GM12864 (cell line): ENCODE measurements around the gene OR1D5.

Experiments used
- DNase-seq: peaks from one replicate; pipeline ENCODE4 v3.0.0-alpha.2; 2011; ENCODE audit warnings: low read depth
- H3K4me3 ChIP-seq: 2 replicates; pipeline ENCODE4 v1.5.1; 2011; ENCODE audit warnings: mild to moderate bottlenecking, low read depth, low read length, control low read depth
- CTCF ChIP-seq: IDR thresholded peaks from 2 replicates; pipeline ENCODE4 v1.5.1; 2011; ENCODE audit warnings: low read depth, mild to moderate bottlenecking, moderate library complexity, low read length, control low read depth, inconsistent platforms; ENCODE audit errors: missing control alignments

OR1D5 gene

GRCh38 chr17:3030096-3030495 is 33.3 kb downstream of the OR1D5 start:
- H3K4me3 ChIP-seq: no peak overlapping the region
- no peak for TF ChIP-seq CTCF
- no peak for DNase-seq

DNA sequence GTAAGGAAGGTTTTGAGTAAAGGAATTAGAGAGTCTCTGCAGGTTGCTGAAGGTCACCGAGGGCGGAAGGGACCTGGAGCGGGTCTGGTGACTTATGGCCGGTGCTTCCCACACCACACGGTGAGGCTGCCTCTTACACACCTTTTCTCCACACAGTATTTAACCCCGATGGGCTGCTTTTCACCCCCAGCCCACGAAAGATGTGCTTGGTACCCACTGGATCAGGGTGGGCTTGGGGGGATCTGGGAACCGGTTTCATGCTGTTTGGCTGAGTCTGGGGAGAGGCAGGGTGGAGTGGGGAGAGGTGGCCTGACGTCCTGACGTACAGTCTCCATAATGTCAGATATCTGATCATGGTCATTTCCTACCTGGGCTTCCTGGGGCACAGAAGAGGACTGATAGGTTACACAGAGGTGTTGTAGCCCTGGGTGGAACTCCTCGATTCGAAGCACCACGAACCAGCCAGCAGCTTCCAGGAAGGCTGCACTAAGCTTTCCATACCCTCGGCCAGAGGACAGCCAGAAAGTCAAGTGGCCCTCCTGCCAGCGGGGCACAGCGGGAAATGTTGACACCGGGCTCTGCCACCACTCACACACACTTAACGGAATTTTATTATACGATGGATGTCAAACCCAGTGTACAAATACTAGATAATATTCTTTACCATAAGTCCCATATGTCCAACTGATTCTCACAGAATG is 34.0 kb downstream of the OR1D5 start:
- H3K4me3 ChIP-seq: no peak overlapping the region
- no peak for DNase-seq
- TF ChIP-seq CTCF: no peak

DNA sequence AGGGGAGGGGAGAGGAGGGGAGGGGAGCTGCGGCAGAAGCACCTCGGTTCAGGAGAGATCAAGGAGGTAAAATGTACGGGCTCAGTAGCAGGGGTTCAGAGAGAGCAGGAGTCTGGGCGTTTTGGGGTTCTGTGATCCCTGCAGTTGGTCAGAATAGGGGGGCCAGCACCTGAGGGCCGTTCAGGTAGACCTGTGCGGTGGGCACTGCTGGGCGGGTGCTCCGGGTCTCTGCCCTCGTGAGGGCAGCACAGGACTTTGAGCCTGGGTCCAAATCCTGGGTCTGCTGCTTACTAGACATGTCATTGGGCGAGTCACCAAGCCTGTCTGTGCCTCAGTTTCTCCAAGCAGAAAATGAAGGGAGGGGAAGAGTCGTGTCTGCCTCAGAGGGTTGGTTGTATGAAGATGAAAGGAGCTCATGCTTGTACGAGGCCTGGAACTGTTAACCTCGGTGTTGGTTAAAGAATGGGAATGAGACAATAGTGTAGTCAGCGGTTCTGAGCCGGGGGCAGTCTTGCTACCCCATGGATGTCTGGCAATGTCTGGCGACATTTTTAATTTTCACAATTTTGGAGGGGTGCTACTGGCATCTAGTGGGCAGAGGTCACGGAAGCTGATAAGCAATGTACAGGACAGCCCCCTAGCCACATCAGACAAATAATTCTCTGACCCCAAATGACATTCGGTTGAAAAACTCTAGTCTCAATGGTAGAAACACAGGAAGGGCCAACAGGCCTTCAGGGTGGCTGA is 35.4 kb downstream of the OR1D5 start:
- H3K4me3 ChIP-seq: no peak overlapping the region
- no peak for TF ChIP-seq CTCF
- DNase-seq: no peak

- TF ChIP-seq CTCF: no peak
- no peak for DNase-seq
- H3K4me3 ChIP-seq: no peak overlapping the region
Measured at GRCh38 chr17:3026856-3027751, 36.3 kb downstream of the OR1D5 start.

DNA sequence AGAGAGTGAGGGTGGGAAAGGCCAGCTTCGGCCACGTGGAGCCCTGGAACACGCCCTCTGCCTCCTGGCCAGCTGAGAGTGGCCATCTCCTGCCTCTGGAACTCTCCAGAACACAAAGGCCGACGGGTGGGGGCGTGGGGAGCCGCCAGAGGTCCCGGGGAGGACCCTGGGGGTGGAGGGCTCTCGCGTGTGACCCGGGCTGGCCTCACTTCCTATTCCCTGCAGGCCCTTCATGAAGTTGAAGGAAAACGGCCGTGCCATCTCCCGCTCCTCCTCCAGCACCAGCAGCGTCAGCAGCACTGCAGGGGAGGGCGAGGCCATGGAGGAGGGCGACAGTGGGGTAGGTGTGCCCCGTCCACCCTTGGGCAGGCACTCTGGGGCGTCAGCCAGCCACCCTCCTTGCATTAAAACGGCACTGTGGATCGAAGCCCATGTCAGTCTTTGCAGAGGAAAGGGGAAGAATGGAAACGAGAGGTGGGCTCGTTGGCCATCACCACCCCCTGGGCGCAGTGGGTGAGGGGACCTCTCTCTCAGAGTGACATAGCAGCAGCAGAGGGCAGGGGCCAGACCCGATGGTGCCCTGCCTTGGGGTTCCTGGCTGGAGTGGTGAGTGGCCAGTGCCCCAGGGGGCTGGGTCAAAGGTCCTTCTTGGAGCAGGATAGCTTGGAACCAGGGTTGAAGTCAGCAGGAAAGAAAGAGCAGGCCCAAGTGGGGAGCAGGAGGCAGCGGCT is 37.1 kb downstream of the OR1D5 start:
- no peak for DNase-seq
- no peak for TF ChIP-seq CTCF
- no peak overlapping the region for H3K4me3 ChIP-seq

DNA sequence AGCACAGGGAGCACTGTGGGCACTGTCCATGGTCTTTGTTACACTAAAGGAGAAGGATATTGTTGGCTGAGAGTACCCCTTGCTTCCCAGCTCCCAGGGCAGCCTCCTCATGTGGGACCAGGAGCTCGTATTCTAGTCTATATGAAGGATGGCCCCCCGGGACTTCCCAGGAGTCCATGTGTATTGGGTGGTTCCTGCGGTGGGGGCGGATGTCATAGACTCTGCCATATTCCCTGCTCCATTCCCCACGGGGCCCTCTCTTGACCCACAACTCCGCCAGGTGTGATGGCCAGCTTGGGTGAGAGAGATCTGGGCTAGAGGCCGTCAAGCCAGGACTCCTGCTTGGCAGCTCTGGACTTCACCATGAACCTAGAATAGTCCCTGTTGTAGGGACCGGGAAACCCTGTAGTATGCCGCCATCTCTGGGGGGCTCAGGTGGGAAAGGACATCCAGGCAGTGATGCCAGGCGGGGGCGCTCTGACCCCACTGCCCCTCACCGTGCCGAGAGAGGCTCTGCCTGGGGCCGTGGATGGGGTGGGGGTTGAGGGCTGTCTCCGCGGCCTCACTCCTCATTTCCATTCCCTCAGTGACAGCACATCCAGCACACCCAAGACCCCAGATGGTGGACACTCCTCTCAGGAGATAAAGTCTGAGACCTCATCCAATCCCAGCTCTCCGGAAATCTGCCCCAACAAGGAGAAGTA is 37.8 kb downstream of the OR1D5 start:
- TF ChIP-seq CTCF: no peak
- DNase-seq: no peak
- no peak overlapping the region for H3K4me3 ChIP-seq
